HepG2 (cell line): Measurements from ENCODE around the gene PGS1. TPM values are rescaled to one million over a fixed set of nuclear protein-coding genes. Genes with fewer than 3 reads are reported as not detected.

ENCODE experiments used
- ATAC-seq: fragments of 200-7000 bp; cut with Tn5 transposase; 3 replicates; pipeline ENCODE4 v1.9.1; 2020; ENCODE audit warnings: mild to moderate bottlenecking, moderate library complexity
- BruUV-seq: library from RNA; stranded (reverse); fragments of 400-500 nt; replicated peaks from 2 replicates; lab custom pipeline; 2021; lab: Mats Ljungman, UMichigan
- CTCF ChIA-PET: fragments of 300-600 bp; formaldehyde crosslinking; extraction: SDS; loops from one replicate; lab custom pipeline; 2021; ENCODE audit warnings: low total read pairs, inconsistent platforms, low intra/inter-chr PET ratio; lab: Yijun Ruan, JAX
- POLR2A ChIA-PET: fragments of 350-600 bp; sonication (Branson Sonifier 250); formaldehyde crosslinking; loops from one replicate; lab custom pipeline; 2020; ENCODE audit warnings: antibody characterized with exemption, inconsistent platforms; lab: Yijun Ruan, JAX
- DNase-seq: peaks from one replicate; pipeline ENCODE4 v3.0.0-alpha.2; 2015; ENCODE audit warnings: low spot score
- FAIRE-seq: peaks from 3 replicates; lab custom pipeline; 2011; peaks lifted over from hg19 to GRCh38; lab: Jason Lieb, UNC
- H2AFZ ChIP-seq: one replicate; pipeline ENCODE4 v1.6.1; 2011; ENCODE audit warnings: low read length, inconsistent platforms
- H3K27ac ChIP-seq: fragments of 300-600 bp; 3 replicates; pipeline ENCODE4 v1.8.0; 2011; ENCODE audit warnings: mixed run types, mild to moderate bottlenecking, mixed read lengths, low read length, inconsistent platforms; ENCODE audit not compliant: insufficient read depth; ENCODE audit errors: extremely low read length
- H3K27me3 ChIP-seq, 2 experiments: fragments of 200-600 bp in 1 of 2; 2 replicates in 1 of 2; 3 replicates in 1 of 2; pipeline versions ENCODE4 v1.6.0 to v1.8.0; 2011; ENCODE audit warnings: low read length in 2 of 2, mild to moderate bottlenecking in 2 of 2, moderate library complexity in 2 of 2, inconsistent platforms in 1 of 2; ENCODE audit not compliant: insufficient read depth in 2 of 2, control insufficient read depth in 1 of 2
- H3K36me3 ChIP-seq, 2 experiments: fragments of 200-600 bp in 1 of 2; replicated peaks in 1 of 2; 2 replicates in 1 of 2; 3 replicates in 1 of 2; pipeline versions ENCODE4 v1.5.1 to v1.8.0; 2011; ENCODE audit warnings: low read length in 2 of 2, inconsistent platforms in 1 of 2; ENCODE audit not compliant: insufficient read depth in 2 of 2, control insufficient read depth in 1 of 2
- H3K4me1 ChIP-seq: 2 replicates; pipeline ENCODE4 v1.5.1; 2012; ENCODE audit warnings: low read length, inconsistent platforms; ENCODE audit not compliant: insufficient read depth
- H3K4me2 ChIP-seq: 2 replicates; pipeline ENCODE4 v1.6.0; 2011; ENCODE audit warnings: low read depth, low read length, inconsistent platforms
- H3K4me3 ChIP-seq, 3 experiments: fragments of 200-600 bp in 1 of 3; sonication (generic), shearing (Covaris generic) in 1 of 3; replicated peaks in 1 of 3; 2 replicates each; pipeline ENCODE4 v1.5.1; 2011 to 2016; ENCODE audit warnings: low read length in 3 of 3, inconsistent platforms in 2 of 3, low read depth in 2 of 3, mild to moderate bottlenecking in 2 of 3, control low read depth in 1 of 3, mixed read lengths in 1 of 3; ENCODE audit not compliant: insufficient read depth in 1 of 3
- H3K79me2 ChIP-seq: one replicate; pipeline ENCODE4 v1.6.1; 2011; ENCODE audit warnings: low read length, inconsistent platforms; ENCODE audit not compliant: insufficient read depth
- H3K9ac ChIP-seq: 2 replicates; pipeline ENCODE4 v1.6.0; 2011; ENCODE audit warnings: mild to moderate bottlenecking, low read depth, low read length, inconsistent platforms; ENCODE audit not compliant: insufficient read depth
- H3K9me3 ChIP-seq: 2 replicates; pipeline ENCODE4 v1.5.1; 2012; ENCODE audit warnings: mild to moderate bottlenecking, low read length
- H4K20me1 ChIP-seq: 2 replicates; pipeline ENCODE4 v1.6.0; 2011; ENCODE audit warnings: inconsistent platforms, mild to moderate bottlenecking, low read length, moderate library complexity; ENCODE audit not compliant: insufficient read depth
- FOXJ3 ChIP-seq: sonication (generic); formaldehyde crosslinking; IDR thresholded peaks from 2 replicates; pipeline ENCODE4 v1.4.0; 2020; ENCODE audit warnings: missing genetic modification reagents, mild to moderate bottlenecking, borderline replicate concordance
- GATAD2A ChIP-seq: IDR thresholded peaks from 2 replicates; pipeline ENCODE4 v1.6.1; 2016
- KDM2A ChIP-seq: sonication (generic); formaldehyde crosslinking; IDR thresholded peaks from 2 replicates; pipeline ENCODE4 v1.4.0; 2020; ENCODE audit warnings: low read depth, missing genetic modification reagents, borderline replicate concordance
- PCBP1 ChIP-seq: fragments of 200-400 bp; formaldehyde crosslinking; IDR thresholded peaks from 2 replicates; pipeline ENCODE4 v1.6.1; 2017; ENCODE audit warnings: mild to moderate bottlenecking, low read depth, low read length, borderline replicate concordance
- SP2 ChIP-seq: sonication (generic); formaldehyde crosslinking; IDR thresholded peaks from 2 replicates; pipeline ENCODE4 v1.5.1; 2020; ENCODE audit warnings: mild to moderate bottlenecking, missing genetic modification reagents
- SRF ChIP-seq: IDR thresholded peaks from 2 replicates; pipeline ENCODE4 v1.6.1; 2011; ENCODE audit warnings: mild to moderate bottlenecking, low read depth, low read length, moderate library complexity
- XBP1 ChIP-seq: sonication (generic); formaldehyde crosslinking; IDR thresholded peaks from 2 replicates; pipeline ENCODE4 v1.5.0; 2020; ENCODE audit warnings: missing genetic modification reagents
- ZFP91 ChIP-seq: sonication (generic); formaldehyde crosslinking; IDR thresholded peaks from 2 replicates; pipeline ENCODE4 v1.9.0; 2022; ENCODE audit warnings: missing genetic modification reagents, mild to moderate bottlenecking, borderline replicate concordance
- ZNF564 ChIP-seq: sonication (generic); formaldehyde crosslinking; IDR thresholded peaks from 2 replicates; pipeline ENCODE4 v1.8.1; 2023; ENCODE audit warnings: mild to moderate bottlenecking, missing genetic modification reagents
- ZNF639 ChIP-seq: conservative IDR thresholded peaks from 2 replicates; pipeline ENCODE4 v1.6.1; 2018; ENCODE audit warnings: missing genetic modification reagents
- WGBS: methylation state at CpG from one replicate; pipeline ENCODE4 v1.1.6; 2017; ENCODE audit warnings: low lambda C conversion rate; 5-methylcytosine and 5-hydroxymethylcytosine counted together
- in situ Hi-C: cut with HindIII; loops from 2 replicates; pipeline ENCODE4 v1.10.0; 2017; ENCODE audit warnings: low pct_unique_long_range_greater_than_20kb; ENCODE audit not compliant: extremely low pct_ligation_motif_present
- intact Hi-C: fragments of 100-400 bp; cut with micrococcal nuclease; formaldehyde crosslinking; loops from one replicate; pipeline ENCODE4 v1.10.0; 2022; ENCODE audit not compliant: unreplicated experiment
- polyA plus RNA-seq, 8 experiments: library from polyadenylated mRNA; depleted of rRNA in 3 of 8; stranded (reverse) in 7 of 8; unstranded in 1 of 8; fragments of >200 nt; fragmentation: Illumina TruSeq in 4 of 8; extraction: Trizol in 4 of 8; gene quantifications; 2 replicates each; pipeline versions ENCODE4 v1.2.1 to v1.2.3, GENCODE V29; 2011 to 2016; ENCODE audit warnings: low read depth in 4 of 8, missing spikeins in 1 of 8, mixed read lengths in 1 of 8; ENCODE audit not compliant: insufficient read depth in 1 of 8
- total RNA-seq, 5 experiments: library from RNA; depleted of rRNA; stranded (reverse); fragments of >200 nt; fragmentation: Illumina TruSeq; extraction: Trizol; gene quantifications; 2 replicates each; pipeline ENCODE4 v1.2.3, GENCODE V29; 2016; ENCODE audit warnings: low read depth in 1 of 5

PGS1 gene
- total and polyA plus RNA-seq, 2 of the 13 experiments (the other 11 are each of a cell fraction or from before 2014, with no cell fraction given): 25.9 to 31.5 TPM

GRCh38 chr17:78342449-78343186, 35.8 kb upstream of the PGS1 start:
- no TSS peak for BruUV-seq
- Histone ChIP-seq H3K9me3 (no peaks in the 10 kb centered on the region), H3K36me3 (no peaks in the 10 kb centered on the region), H3K4me3 (peak overlapping the region in 1 of 3 experiments; percentile 58; a peak in 1 of 6 replicates), H4K20me1 (no peaks in the 10 kb centered on the region; the same call in 1 of the 2 replicates), H3K27ac (no peak overlapping the region), H3K4me2 (no peak overlapping the region; the same call in 1 of the 2 replicates), H2AFZ (no peak overlapping the region), H3K4me1 (peaks cover 18% of the 10 kb centered on the region), H3K27me3 (peaks cover 38 to 88% of the 10 kb centered on the region in 2 experiments), H3K9ac (no peak overlapping the region), H3K79me2 (no peaks in the 10 kb centered on the region)
- TF ChIP-seq PCBP1: 0 out of 2 replicates have a peak, but pooled peaks have one; percentile 30
- TF ChIP-seq KDM2A (CRISPR knock-in tag): peak; percentile 7; the same call in 1 of the 2 replicates
- 0 out of 2 replicates have a peak, but pooled peaks have one; percentile 22 for TF ChIP-seq SP2 (CRISPR knock-in tag)
- TF ChIP-seq XBP1 (CRISPR knock-in tag): no peak
- TF ChIP-seq SRF: no peak
- no peak for DNase-seq
- POLR2A ChIA-PET: no interaction called here
- WGBS: 35% methylated on average over 24 of the region's 26 CpGs
- in situ Hi-C loops (no loop called here), intact Hi-C loops (no loop called here)
- no peak for FAIRE-seq
- CTCF ChIA-PET: no interaction called here
- peak; percentile 11; the same call in 1 of the 3 replicates for ATAC-seq

GRCh38 chr17:78343187-78343542, 35.3 kb upstream of the PGS1 start:
- H3K4me1 ChIP-seq: peaks cover 18% of the 10 kb centered on the region
- BruUV-seq: no TSS peak
- POLR2A ChIA-PET: no interaction called here
- H3K4me3 ChIP-seq: no peak overlapping the region
- in situ Hi-C loops: no loop called here
- H3K9ac ChIP-seq: no peak overlapping the region
- TF ChIP-seq ZNF639 (CRISPR knock-in tag) (no peak), GATAD2A (CRISPR knock-in tag) (no peak), FOXJ3 (no peak), ZFP91 (CRISPR knock-in tag) (0 out of 2 replicates have a peak, but pooled peaks have one; percentile 7), ZNF564 (CRISPR knock-in tag) (peak; percentile 53; the same call in 1 of the 2 replicates)
- ATAC-seq: no peak; the same call in 2 of the 3 replicates
- no peaks in the 10 kb centered on the region for H3K36me3 ChIP-seq
- DNase-seq: no peak
- no peak overlapping the region for H3K27ac ChIP-seq
- intact Hi-C loops: no loop called here
- CTCF ChIA-PET: no interaction called here
- no peaks in the 10 kb centered on the region; the same call in 1 of the 2 replicates for H4K20me1 ChIP-seq
- no peak overlapping the region for H3K4me2 ChIP-seq
- H3K27me3 ChIP-seq: peaks cover 39 to 89% of the 10 kb centered on the region in 2 experiments
- H3K79me2 ChIP-seq: no peaks in the 10 kb centered on the region
- WGBS: 0% methylated on average over 2 of the region's 5 CpGs
- FAIRE-seq: no peak
- H3K9me3 ChIP-seq: no peaks in the 10 kb centered on the region
- no peak overlapping the region for H2AFZ ChIP-seq
